ENCODE measurements around the gene ARHGEF26. TPM values are rescaled to one million over a fixed set of nuclear protein-coding genes. Genes with fewer than 3 reads are reported as not detected.
"Not testable (repeated sequence)": the region's sequence is repeated elsewhere in the genome, so short reads cannot be mapped to it uniquely, and the experiment has no call there.

Gene ARHGEF26, protein sequence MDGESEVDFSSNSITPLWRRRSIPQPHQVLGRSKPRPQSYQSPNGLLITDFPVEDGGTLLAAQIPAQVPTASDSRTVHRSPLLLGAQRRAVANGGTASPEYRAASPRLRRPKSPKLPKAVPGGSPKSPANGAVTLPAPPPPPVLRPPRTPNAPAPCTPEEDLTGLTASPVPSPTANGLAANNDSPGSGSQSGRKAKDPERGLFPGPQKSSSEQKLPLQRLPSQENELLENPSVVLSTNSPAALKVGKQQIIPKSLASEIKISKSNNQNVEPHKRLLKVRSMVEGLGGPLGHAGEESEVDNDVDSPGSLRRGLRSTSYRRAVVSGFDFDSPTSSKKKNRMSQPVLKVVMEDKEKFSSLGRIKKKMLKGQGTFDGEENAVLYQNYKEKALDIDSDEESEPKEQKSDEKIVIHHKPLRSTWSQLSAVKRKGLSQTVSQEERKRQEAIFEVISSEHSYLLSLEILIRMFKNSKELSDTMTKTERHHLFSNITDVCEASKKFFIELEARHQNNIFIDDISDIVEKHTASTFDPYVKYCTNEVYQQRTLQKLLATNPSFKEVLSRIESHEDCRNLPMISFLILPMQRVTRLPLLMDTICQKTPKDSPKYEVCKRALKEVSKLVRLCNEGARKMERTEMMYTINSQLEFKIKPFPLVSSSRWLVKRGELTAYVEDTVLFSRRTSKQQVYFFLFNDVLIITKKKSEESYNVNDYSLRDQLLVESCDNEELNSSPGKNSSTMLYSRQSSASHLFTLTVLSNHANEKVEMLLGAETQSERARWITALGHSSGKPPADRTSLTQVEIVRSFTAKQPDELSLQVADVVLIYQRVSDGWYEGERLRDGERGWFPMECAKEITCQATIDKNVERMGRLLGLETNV
- 11.3 TPM for polyA plus RNA-seq (ENCODE audit: insufficient read length)

DNA sequence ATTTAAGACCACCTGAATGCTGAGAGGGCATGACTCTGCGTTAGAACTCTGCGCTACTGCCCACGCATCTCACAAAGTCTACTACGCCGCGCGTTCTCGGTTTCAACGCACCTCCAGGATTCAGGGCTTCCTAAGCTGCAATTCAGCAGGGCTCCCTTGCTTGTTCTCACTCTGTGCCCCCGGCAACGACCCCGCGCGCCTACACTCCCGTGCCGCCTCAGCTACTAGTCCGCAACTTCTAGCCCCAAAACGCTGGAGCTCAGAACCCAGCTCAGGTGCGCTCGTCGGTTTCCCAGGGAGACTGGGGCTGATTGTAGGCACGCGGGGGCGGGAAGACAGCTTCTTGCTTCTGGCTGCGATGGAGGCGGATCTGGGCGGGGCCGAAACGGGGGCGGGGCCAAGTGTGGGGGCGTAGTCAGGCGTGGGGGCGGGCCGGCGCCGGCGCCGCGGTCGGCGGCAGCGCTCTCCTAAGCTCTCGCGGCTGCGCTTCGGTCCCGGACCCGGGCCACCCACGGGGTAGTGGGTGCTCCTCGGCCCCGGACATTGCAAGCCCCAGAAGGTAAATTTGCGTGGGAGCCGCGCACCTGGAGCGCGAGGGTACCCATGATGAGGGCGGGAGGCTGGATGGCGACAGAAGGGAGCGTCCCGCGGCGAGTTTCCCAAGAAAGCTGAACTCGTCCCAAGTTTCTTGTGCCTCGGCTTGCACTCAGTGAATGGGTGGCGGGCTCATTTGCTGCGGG is at the start of gene ARHGEF26:
TSS of gene ARHGEF26 (plus strand) at position 430 of the 740 bp plus-strand sequence. CDS start 603 bp downstream, outside the sequence.
- peak; percentile 87 for DNase-seq

DNA sequence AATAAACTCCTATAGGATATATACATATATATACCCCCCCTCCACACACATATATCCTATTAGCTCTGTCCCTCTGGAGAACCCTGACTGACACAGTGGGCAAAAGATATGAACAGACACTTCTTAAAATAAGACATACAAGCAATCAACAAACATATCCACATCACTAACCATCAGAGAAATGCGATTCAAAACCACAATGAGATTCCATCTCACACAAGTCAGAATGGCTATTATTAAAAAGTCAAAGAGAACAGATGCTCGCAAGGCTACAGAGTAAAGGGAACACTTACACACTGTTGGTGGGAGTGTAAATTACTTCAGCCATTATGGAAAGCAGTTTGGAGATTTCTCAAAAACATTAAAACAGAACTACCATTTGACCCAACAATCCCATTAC is 46.2 kb upstream of the ARHGEF26 start:
- no peak for DNase-seq

DNA sequence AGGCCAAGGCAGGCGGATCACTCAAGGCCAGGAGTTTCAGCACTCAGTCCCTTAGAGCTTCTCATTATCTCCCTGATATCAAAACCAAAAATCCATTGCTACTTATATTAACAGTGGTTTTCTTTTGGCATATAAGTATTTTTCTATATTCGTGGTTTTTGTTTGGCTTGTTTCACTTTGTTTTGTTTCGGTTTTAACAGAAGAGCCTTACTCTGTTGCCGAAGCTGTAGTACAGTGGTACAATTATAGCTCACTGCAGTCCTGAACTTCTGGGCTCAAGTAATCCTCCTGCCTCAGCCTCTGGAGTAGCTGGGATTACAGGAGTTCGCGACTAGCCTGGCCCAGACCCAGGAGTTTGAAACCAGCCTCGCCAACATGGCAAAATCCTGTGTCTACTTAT is 42.5 kb upstream of the ARHGEF26 start:
- DNase-seq: no peak

DNA sequence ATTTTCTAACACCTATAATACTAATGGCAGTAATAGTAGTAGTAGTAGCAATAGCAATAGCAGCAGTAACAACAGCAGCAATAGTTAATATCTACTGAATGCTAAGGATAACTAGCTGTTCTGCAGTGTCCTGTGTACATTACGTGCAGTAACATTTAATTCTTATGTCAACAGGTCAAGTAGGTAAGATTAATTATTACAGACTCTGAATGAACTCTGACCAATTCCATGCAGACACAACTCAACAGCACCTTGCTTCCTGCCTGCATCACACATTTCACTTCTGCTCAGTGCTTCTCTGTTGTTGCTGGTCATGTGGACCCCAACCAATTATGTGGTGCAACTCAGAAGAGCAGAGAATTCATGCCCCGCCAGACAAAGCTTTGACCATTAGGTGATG is 39.9 kb upstream of the ARHGEF26 start:
- DNase-seq: no peak

DNA sequence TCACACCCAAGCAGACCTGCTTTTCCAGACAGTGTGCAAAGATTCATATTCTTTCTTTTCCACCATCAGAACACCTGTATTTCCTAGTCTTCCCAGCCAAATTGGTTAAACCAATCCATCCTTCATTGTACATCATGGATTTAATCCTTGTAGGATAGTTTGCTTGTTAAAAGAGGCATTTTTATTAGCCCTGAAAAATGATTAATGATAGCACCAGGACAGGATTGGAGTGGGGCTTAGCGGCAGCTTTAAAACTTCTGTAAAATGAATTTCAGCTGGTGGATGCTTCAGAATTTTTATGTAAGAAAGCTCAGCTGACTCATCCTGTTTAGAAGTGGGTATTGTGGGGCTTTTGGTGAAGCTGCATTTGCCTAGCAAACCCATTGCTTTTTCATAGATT is 36.1 kb upstream of the ARHGEF26 start:
- DNase-seq: no peak

DNA sequence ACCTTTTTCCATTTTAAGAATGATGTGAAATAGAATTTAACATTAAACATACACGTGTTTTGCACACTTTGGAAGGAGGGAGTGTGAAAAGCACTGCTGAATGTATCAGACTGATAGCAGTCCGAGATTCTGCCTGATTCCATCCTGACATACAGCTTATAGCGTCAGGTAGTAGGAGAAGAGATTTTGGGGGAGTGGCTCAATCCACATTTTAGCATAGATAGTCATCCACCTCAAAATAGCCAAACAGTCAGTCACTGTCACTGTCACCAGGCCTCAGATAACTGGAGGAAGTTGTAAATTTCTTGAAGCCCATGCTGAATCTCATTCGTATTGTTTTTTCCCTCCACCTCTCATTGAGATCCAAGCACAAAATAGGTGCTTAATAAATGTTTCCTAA is 35.4 kb upstream of the ARHGEF26 start:
- DNase-seq: no peak

DNA sequence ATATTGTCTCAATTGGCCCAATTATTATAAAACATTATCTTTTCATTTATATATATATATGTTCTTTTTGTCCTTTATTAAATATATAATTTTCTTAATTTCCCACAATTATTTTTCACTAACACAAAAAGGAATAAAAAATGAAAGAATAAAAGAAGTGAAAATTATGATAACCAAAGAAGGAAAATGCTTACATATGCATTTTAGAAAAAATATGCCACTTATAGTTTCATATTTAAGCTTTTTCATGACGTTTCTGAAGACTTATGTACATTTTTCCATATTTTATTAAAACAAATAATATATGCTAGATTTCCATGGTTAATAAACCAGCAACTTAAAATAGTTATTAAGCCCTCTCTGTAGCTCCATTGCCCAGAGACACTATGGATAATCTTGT is 34.9 kb upstream of the ARHGEF26 start:
- no peak for DNase-seq

DNA sequence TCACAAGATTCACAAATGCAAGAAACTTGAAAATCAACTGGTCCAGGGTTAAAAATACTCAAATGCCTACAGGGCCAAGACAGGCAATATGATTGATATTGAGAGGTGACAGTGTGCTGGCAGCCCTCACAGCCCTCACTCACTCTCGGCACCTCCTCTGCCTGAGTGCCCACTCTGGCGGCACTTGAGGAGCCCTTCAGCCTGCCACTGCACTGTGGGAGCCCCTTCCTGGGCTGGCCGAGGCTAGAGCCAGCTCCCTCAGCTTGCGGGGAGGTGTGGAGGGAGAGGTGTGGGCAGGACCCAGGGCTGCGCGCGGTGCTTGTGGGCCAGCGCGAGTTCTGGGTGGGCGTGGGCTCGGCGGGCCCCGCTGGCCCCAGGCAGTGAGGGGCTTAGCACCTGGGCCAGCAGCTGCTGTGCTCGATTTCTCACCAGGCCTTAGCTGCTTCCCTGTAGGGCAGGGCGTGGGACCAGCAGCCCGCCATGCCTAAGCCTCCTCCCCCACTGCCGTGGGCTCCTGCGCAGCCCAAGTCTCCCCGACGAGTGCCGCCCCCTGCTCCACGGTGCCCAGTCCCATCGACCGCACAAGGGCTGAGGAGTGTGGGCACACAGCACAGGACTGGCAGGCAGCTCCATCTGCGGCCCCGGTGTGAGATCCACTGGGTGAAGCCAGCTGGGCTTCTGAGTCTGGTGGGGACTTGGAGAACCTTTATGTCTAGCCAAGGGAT is 33.3 kb upstream of the ARHGEF26 start:
- DNase-seq: not testable (repeated sequence)

DNA sequence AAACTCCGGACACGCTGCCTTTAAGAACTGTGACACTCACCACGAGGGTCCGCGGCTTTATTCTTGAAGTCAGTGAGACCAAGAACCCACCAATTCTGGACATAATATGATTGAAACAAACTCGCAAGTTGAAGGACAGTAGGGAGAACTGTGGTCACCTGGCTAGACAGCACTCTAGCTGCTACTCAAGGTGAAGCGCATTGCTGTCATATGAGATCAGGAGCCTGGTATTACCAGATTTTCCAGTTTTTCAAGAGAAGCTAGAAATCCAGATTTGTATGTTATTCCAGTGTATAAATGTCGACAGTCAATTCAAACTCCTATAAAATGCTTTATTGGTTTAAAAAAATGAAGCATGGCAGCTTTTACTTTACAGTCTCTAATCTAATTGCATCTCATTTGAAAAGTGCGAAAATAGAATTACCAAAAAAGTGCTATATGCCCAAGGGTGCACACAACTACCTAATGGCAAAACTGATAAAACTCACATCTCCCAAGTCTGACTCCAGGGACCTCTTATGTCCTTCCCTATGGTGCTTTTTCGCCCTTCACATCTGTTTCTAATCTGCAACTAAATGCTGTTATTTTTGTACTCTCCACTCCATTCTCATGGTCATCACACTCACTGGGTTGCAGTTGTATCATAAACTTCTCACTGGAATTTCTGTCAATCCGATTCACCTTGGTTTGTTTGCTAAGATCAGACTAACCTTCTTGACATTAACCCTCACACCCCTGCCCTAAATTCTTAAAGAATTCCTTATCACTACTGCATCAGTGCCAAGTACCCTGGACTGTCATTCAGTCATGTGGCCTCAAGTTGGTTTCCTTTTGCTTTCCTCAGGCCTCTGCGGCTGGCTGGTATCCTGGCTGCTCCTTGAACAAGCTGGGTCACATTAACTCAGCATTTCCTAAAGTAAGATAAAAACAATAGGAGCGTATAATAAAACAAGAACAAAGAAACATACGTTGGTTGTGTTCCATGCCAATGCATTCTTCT is 31.5 kb upstream of the ARHGEF26 start:
- no peak for DNase-seq

DNA sequence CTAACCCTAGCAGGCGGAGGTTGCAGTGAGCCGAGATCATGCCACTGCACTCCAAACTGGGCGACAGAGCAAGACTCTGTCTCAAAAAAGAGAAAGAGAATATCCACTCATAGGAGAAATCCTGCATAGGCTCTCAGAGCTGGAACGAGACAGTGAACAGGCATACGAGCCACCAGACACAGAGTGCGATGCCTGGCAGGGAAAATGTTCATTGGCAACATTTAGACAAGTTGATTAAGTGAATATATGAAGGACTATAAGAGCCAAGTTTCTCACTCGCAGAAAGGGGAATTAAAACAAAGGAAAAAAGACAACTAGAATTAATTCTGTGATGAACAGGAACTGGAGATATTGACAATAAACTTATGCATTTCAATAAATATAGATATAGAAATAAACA is 27.1 kb upstream of the ARHGEF26 start:
- DNase-seq: no peak

DNA sequence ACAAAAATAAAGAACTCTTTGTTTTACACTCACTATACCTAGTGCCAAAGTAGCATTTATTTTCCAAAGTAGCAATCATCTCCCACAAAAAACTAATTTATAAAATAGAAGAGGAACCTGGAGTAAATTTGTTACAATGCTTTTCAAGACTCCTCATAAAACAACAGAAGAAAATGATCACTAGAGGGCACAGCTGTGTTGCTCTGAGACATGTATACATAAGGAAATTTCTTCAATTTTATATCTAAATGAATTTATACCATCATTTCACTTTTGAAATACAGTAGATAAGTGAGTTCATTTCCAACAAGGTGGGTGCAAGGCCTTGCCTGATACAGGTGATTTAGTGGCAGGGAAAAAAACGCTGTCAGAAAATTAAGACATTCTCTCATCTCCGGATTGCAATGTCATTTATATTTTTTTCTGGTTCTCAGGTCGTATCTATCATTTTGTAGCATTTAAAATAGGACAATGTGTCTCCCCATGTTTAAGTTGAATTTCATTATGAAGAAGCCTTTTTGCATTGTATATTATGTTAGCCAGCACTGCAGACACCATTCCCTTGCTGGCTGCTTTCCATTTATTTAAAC is 25.3 kb upstream of the ARHGEF26 start:
- no peak for DNase-seq

DNA sequence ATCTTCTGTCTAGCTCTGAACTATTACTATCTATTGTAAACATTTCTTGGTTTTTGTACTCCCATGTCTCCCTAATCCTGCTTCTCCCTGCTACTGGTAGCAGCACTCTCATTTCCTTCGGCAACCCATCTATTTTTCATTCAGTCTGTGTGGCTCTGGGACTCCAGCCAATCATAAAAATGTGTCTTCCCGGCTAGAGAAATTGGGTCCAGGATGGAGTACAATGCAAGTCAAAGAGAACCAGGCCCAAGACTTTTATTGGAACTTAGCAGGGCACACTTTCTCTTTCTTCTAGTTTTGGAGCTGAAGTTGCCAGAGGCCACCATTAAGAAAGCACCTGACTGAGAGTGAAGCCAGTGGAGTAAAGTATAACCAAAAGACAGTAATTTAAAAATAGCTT is 22.8 kb upstream of the ARHGEF26 start:
- no peak for DNase-seq

DNA sequence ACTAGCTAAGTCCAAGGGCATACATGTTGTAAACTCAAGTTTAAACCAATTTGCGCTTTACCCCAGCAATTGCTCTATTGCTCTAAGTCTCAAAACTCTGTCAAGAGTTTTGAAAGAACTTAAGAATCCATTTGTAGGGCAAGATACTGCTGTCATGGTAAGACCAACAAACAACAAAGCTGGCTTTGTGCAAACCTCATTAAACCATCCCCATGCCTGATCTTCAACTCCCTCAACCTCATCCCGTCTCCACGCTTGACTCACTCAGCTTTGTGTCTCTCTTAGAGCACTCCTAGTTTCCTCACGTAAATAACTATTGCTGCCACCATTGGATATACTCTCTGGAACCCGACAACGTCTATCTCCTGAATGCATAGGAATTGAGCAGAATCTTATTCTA is 20.6 kb upstream of the ARHGEF26 start:
- DNase-seq: no peak

DNA sequence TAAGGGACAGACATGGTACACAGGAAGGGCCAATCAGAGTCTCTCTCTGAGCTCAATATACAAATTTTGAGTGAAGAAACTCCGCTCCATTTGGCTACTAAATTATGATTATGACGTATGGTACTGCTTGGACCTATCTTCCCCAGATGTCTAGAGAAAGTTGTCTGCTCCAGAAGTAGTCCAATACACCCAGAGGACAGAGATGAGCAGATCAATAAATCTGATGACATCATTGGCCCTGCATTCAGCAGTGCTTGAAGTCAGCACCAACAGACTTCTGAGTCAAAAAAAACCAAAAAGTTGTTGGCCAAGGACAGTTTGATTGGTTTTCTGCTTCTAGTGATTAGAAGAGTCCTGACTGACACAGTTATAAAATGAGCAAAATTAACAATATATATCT is 19.9 kb upstream of the ARHGEF26 start:
- DNase-seq: no peak

DNA sequence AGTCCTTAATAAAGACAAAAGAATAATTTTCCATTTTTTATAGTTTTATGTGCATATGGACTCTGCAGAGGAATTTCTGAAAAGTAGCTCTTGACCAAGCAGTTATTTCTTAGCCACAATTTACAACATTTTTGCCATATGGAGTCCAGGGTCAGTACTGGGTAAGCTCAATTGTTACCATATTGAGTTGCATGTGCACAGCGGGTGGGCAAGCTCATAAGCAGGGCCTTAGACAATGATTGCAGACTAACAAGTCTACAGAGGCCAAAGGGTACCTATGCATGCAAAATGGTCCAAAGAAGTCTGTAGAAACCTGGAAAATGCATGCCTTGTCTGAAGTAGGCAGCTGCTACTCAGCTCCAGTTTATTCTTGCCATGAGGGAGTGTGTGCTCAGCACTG is 19.0 kb upstream of the ARHGEF26 start:
- DNase-seq: no peak

DNA sequence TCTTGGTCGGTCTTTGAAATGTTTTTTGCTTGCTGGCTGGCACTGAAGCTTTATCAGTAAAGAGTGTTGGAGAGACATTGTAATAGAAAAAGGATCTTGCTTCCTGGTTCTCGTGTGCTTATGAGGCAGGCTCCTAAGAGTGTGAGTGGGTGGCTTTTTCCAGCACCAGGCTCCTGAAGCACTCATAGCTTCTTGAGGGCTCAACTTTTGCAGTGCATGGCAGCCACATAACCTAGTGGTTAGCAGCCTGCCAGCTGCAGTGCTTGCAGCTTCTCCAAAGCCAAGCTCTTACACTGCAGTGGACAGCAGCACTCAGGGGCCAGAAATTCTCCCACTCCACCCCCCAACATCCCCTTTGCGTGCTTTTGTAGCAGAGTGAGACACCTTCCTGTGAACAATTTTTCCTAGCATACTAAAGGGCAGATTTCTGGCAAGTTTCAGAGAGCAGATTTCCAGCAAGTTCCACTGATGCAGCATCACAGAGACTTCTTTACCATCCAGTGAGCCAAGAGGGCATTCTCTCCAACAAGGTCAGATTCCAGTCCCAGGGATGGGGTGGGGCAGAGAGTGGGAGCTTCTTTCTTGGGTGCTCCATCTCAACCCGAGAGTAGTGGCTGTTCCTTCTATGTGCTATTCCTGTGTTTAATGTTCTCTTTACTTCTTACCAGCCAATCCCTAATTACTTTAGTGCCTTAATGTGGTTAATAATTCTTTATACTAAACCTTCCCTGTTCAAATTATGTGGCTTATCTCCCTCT is 15.8 kb upstream of the ARHGEF26 start:
- no peak for DNase-seq

DNA sequence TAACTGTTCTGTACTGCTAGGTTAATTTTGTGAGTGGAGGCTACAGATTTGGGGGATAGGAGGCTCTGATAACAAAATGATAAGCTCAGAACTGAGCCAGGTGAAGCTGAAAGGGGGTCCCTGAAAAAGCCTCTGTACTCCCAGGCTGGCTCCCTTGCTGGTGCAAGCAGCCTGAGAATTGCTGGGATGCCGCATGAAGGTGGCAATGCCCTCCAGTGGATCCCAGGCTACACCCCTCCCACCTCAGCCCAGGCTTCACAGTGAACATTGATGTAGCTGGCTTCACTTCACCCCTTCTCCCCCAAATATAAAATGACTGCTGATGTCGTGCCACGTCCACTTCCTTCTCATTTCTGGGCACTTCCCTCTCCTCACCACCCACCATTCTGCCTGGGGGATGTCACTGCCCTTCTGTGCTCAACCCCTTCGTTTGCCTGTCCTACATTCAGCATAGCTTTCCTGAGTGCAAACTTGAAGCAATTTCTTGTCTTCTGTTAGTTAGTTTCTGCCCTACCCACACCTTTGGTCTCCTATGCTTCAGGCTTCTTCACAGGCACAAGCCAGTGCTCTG is 9.7 kb upstream of the ARHGEF26 start:
- no peak for DNase-seq

DNA sequence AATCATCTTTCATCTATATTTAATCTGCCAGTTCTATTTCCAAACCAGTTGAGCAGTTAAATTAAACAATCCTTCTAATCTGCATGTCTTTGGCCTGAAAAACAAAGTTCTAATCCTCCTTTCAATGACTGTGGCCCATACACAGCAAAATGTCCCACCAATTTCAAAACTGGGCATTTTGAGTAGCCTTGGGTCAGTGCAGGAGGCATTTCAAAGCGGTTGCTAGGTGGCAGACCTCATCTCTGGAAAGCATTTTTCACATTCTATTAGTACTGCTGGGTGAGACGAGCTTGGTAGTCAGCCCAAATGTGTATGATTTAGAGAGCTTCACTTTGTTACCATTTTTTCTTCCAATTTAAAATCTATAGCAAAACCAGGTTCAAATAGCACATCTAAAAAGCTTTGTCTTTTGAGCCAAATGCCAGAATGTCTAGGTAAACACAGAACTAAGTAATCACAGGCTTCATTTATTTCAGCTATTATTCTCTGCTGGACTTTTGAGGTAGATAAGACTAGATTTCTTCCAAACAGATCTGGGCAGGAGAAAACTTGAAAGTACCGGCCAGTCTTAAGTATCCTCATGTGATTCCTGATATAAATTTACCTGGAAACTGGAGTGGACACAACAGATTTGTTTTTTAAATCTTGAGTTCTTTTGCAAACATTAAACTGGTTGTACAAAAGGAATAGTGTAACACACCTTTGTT is 8.9 kb upstream of the ARHGEF26 start:
- DNase-seq: no peak

DNA sequence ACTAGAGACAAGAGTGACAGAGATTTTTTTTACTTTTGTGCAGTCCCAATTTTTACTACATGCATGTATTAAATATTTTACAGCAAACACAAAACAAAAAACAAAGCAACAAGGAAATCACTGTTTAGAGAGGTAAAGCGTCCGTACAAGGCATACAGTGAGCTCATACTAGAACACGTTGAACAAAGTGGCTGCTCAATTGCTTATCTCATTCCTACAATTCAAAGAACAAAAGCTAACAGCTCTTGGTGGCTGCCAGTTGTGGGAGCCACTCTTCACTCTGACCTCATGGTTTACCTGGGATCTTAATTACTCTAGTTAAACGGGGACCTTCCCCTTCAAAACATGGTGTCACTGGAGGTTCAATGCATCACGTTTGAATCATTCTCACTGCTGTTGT is 7.6 kb upstream of the ARHGEF26 start:
- no peak for DNase-seq

All from hindlimb muscle (tissue), 1 donor.